Calu3 (cell line): ENCODE results near the gene MBP. TPM values are rescaled to one million over a fixed set of nuclear protein-coding genes. Genes with fewer than 3 reads are reported as not detected.

Experiments
- BruUV-seq: library from RNA; stranded (reverse); fragments of 400-500 nt; replicated peaks from 2 replicates; lab custom pipeline; 2021; lab: Mats Ljungman, UMichigan
- CTCF ChIA-PET: fragments of 300-600 bp; sonication (Branson Sonifier 250); formaldehyde crosslinking; loops from one replicate; lab custom pipeline; 2022; ENCODE audit warnings: antibody characterized with exemption; lab: Charles Lee
- DNase-seq: peaks from one replicate; pipeline ENCODE4 v3.0.0; 2022
- H3K27ac Mint-ChIP-seq: one replicate; pipeline ENCODE4 v1.8.0; 2022; ENCODE audit warnings: mixed read lengths; ENCODE audit not compliant: unreplicated experiment
- H3K27me3 Mint-ChIP-seq: one replicate; pipeline ENCODE4 v1.8.0; 2022; ENCODE audit warnings: mixed read lengths; ENCODE audit not compliant: unreplicated experiment
- H3K36me3 Mint-ChIP-seq: one replicate; pipeline ENCODE4 v1.8.0; 2022; ENCODE audit warnings: mild to moderate bottlenecking, moderate library complexity, mixed read lengths; ENCODE audit not compliant: insufficient read depth, unreplicated experiment
- H3K4me1 Mint-ChIP-seq: one replicate; pipeline ENCODE4 v1.8.0; 2022; ENCODE audit warnings: mild to moderate bottlenecking, low read depth, mixed read lengths; ENCODE audit not compliant: unreplicated experiment
- H3K4me3 Mint-ChIP-seq: one replicate; pipeline ENCODE4 v1.8.0; 2022; ENCODE audit warnings: mild to moderate bottlenecking, low read depth, moderate library complexity, mixed read lengths; ENCODE audit not compliant: unreplicated experiment
- H3K9me3 Mint-ChIP-seq: one replicate; pipeline ENCODE4 v1.8.0; 2022; ENCODE audit warnings: low read depth, mixed read lengths; ENCODE audit not compliant: unreplicated experiment
- CTCF ChIP-seq: fragments of 200-600 bp; IDR thresholded peaks from one replicate; pipeline ENCODE4 v1.8.0; 2022; ENCODE audit warnings: antibody characterized with exemption; ENCODE audit not compliant: unreplicated experiment
- intact Hi-C: fragments of 100-400 bp; cut with micrococcal nuclease; formaldehyde crosslinking; loops from one replicate; pipeline ENCODE4 v1.10.0; 2022; ENCODE audit not compliant: unreplicated experiment
- total RNA-seq: library from RNA; stranded (reverse); gene quantifications from 2 replicates; pipeline ENCODE4 v1.2.3, GENCODE V29; 2022

Gene MBP
- total RNA-seq, 1 experiment from 2014 or later, result 221 TPM

- DNase-seq, result peak; percentile 97
- H3K27ac Mint-ChIP-seq, result peak overlapping the region; percentile 96
- intact Hi-C loops, result loop anchor here (1.0 kb wide), 3 partner anchors 13 to 47 kb away; no protein-coding TSS in a partner anchor
- no TSS peak for BruUV-seq
- H3K4me1 Mint-ChIP-seq, result peaks cover 79% of the 10 kb centered on the region
- CTCF ChIA-PET, result interaction anchor here (0.7 to 3.3 kb wide), 21 partner anchors 10 to 130 kb away, joined by 3 to 33 read pairs (median 5); partner anchors contain the start of gene MBP
- H3K36me3 Mint-ChIP-seq, result peaks cover 92% of the 10 kb centered on the region
- peak overlapping the region; percentile 54 for H3K4me3 Mint-ChIP-seq
- peaks cover 6% of the 10 kb centered on the region for H3K9me3 Mint-ChIP-seq
- TF ChIP-seq CTCF, result no peak
- no peaks in the 10 kb centered on the region for H3K27me3 Mint-ChIP-seq
Observed at GRCh38 chr18:77114415-77115191, 18.0 kb downstream of the MBP start.

- no peak for TF ChIP-seq CTCF
- peaks cover 6% of the 10 kb centered on the region for H3K9me3 Mint-ChIP-seq
- H3K4me3 Mint-ChIP-seq, result peak overlapping the region; percentile 54
- peak overlapping the region; percentile 96 for H3K27ac Mint-ChIP-seq
- peaks cover 79% of the 10 kb centered on the region for H3K4me1 Mint-ChIP-seq
- CTCF ChIA-PET, result interaction anchor here (0.7 to 3.3 kb wide), 18 partner anchors 9 to 114 kb away, joined by 3 to 33 read pairs (median 9); partner anchors contain the start of gene MBP
- intact Hi-C loops, result loop anchor here (1.0 kb wide), 3 partner anchors 13 to 47 kb away; no protein-coding TSS in a partner anchor
- H3K36me3 Mint-ChIP-seq, result peaks cover 92% of the 10 kb centered on the region
- no peaks in the 10 kb centered on the region for H3K27me3 Mint-ChIP-seq
- DNase-seq, result no peak
- no TSS peak for BruUV-seq
Observed at GRCh38 chr18:77114152-77114414, 18.5 kb downstream of the MBP start.

- Mint-ChIP-seq H3K36me3 (peaks cover 92% of the 10 kb centered on the region), H3K9me3 (peaks cover 4% of the 10 kb centered on the region), H3K4me1 (peaks cover 77% of the 10 kb centered on the region), H3K27me3 (no peaks in the 10 kb centered on the region), H3K4me3 (peak overlapping the region; percentile 54), H3K27ac (peak overlapping the region; percentile 96)
- no peak for TF ChIP-seq CTCF
- no peak for DNase-seq
- CTCF ChIA-PET, result interaction anchor here (0.7 to 3.3 kb wide), 13 partner anchors 9 to 98 kb away, joined by 3 to 33 read pairs (median 12); partner anchors contain the start of gene MBP
- TSS peak; percentile 32 for BruUV-seq
- intact Hi-C loops, result loop anchor here (1.0 kb wide), 3 partner anchors 12 to 46 kb away; no protein-coding TSS in a partner anchor
Observed at GRCh38 chr18:77113361-77114151, 19.0 kb downstream of the MBP start.

DNA sequence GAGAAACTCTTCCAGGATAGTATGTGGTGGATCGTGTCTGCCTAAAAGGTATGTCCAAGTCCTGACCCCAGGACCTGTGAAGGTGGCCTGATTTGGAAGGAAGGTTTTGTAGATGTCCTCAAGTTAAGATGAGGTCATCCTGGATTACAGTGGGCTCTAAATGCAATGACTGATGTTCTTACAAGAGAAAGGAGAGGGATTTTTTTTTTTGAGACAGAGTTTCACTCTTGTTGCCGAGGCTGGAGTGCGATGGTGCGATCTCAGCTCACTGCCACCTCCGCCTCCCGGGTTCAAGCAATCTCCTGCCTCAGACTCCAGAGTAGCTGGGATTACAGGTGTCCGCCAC, 19.9 kb downstream of the MBP start:
- Mint-ChIP-seq H3K27ac (peak overlapping the region; percentile 96), H3K27me3 (no peaks in the 10 kb centered on the region), H3K4me3 (peak overlapping the region; percentile 54), H3K4me1 (peaks cover 74% of the 10 kb centered on the region), H3K9me3 (peaks cover 3% of the 10 kb centered on the region), H3K36me3 (peaks cover 89% of the 10 kb centered on the region)
- CTCF ChIA-PET, result interaction anchor here (0.6 kb wide), 1 partner anchor 20 kb away, joined by 3 read pairs; the partner anchor contains the start of gene MBP
- TF ChIP-seq CTCF, result no peak
- intact Hi-C loops, result no loop called here
- no TSS peak for BruUV-seq
- DNase-seq, result no peak
